AG09309 (cell line): ENCODE data around the gene ANAPC16.

Experiments used
- DNase-seq: peaks from one replicate; pipeline ENCODE4 v3.0.0-alpha.2; 2010; ENCODE audit warnings: low read depth
- H3K4me3 ChIP-seq: 2 replicates; pipeline ENCODE4 v1.5.1; 2011; ENCODE audit warnings: mild to moderate bottlenecking, low read depth, low read length, moderate library complexity; ENCODE audit not compliant: control insufficient read depth
- CTCF ChIP-seq: IDR thresholded peaks from 2 replicates; pipeline ENCODE4 v1.5.1; 2011; ENCODE audit warnings: mild to moderate bottlenecking, low read depth, low read length, inconsistent platforms; ENCODE audit not compliant: insufficient read depth, control insufficient read depth; ENCODE audit errors: missing control alignments

ANAPC16 gene

GRCh38 chr10:72229261-72230251, 13.7 kb downstream of the ANAPC16 start:
- TF ChIP-seq CTCF, result no peak
- DNase-seq, result no peak
- H3K4me3 ChIP-seq, result no peak overlapping the region

- H3K4me3 ChIP-seq, result no peak overlapping the region
- TF ChIP-seq CTCF, result no peak
- DNase-seq, result no peak
Observed at GRCh38 chr10:72233621-72234020, 17.8 kb downstream of the ANAPC16 start.

- TF ChIP-seq CTCF, result no peak
- DNase-seq, result no peak
- no peak overlapping the region for H3K4me3 ChIP-seq
Observed at GRCh38 chr10:72234560-72235095, 18.8 kb downstream of the ANAPC16 start.

GRCh38 chr10:72235544-72236279, 19.9 kb downstream of the ANAPC16 start:
- H3K4me3 ChIP-seq, result no peak overlapping the region
- no peak for TF ChIP-seq CTCF
- no peak for DNase-seq

GRCh38 chr10:72238392-72239175, 22.8 kb downstream of the ANAPC16 start:
- no peak overlapping the region for H3K4me3 ChIP-seq
- no peak for TF ChIP-seq CTCF
- DNase-seq, result no peak

GRCh38 chr10:72239409-72239808, 23.6 kb downstream of the ANAPC16 start:
- H3K4me3 ChIP-seq, result no peak overlapping the region
- no peak for TF ChIP-seq CTCF
- no peak for DNase-seq
